K562 (cell line): ENCODE measurements around the gene FAM89B. TPM values are rescaled to one million over a fixed set of nuclear protein-coding genes. Genes with fewer than 3 reads are reported as not detected.

Experiments
- BRF2 ChIP-seq: IDR thresholded peaks from 3 replicates; pipeline ENCODE4 v1.6.1; 2011; ENCODE audit warnings: borderline replicate concordance, mild to moderate bottlenecking; ENCODE audit not compliant: insufficient read length, insufficient read depth
- CCNT2 ChIP-seq: IDR thresholded peaks from 2 replicates; pipeline ENCODE4 v1.6.1; 2011; ENCODE audit warnings: borderline replicate concordance, low read depth, mild to moderate bottlenecking, moderate library complexity, mixed read lengths, low read length; ENCODE audit not compliant: insufficient read length; ENCODE audit errors: extremely low read depth
- CHD2 ChIP-seq: IDR thresholded peaks from 2 replicates; pipeline ENCODE4 v1.6.1; 2011; ENCODE audit warnings: low read depth, low read length
- CREB3 ChIP-seq: fragments of 450-650 bp; conservative IDR thresholded peaks from 2 replicates; pipeline ENCODE4 v1.6.1; 2016; ENCODE audit warnings: missing genetic modification characterization, low read depth, mild to moderate bottlenecking, missing compliant biosample characterization, moderate library complexity
- ETV6 ChIP-seq, 3 experiments: fragments of 150-350 bp in 1 of 3; sonication (generic) in 1 of 3; formaldehyde crosslinking in 1 of 3; IDR thresholded peaks; 2 replicates each; pipeline versions ENCODE4 v1.6.1 to v1.8.0; 2014 to 2022; ENCODE audit warnings: borderline replicate concordance in 2 of 3, low read depth in 2 of 3, antibody characterized with exemption in 1 of 3, low read length in 1 of 3, mild to moderate bottlenecking in 1 of 3, missing genetic modification reagents in 1 of 3
- FIP1L1 ChIP-seq: fragments of 200-400 bp; formaldehyde crosslinking; IDR thresholded peaks from 2 replicates; pipeline ENCODE4 v1.6.1; 2018; ENCODE audit warnings: mild to moderate bottlenecking, low read depth, low read length; ENCODE audit not compliant: poor library complexity, severe bottlenecking
- FOXA3 ChIP-seq, 2 experiments: fragments of 450-650 bp in 1 of 2; sonication (generic) in 1 of 2; formaldehyde crosslinking; IDR thresholded peaks in 1 of 2; conservative IDR thresholded peaks in 1 of 2; 2 replicates each; pipeline versions ENCODE4 v1.4.0 to v1.8.0; 2020 to 2022; ENCODE audit warnings: mild to moderate bottlenecking in 2 of 2, missing genetic modification reagents in 1 of 2
- GATAD2A ChIP-seq: fragments of 450-650 bp; IDR thresholded peaks from 2 replicates; pipeline ENCODE4 v1.6.1; 2017
- MAFK ChIP-seq: IDR thresholded peaks from 2 replicates; pipeline ENCODE4 v1.6.1; 2011; ENCODE audit warnings: low read length, improper control_type of control experiment
- NBN ChIP-seq: fragments of 450-650 bp; IDR thresholded peaks from 2 replicates; pipeline ENCODE4 v1.6.1; 2016; ENCODE audit warnings: low read depth, mild to moderate bottlenecking
- NFIC ChIP-seq: fragments of 450-650 bp; IDR thresholded peaks from 2 replicates; pipeline ENCODE4 v1.6.1; 2017; ENCODE audit warnings: mild to moderate bottlenecking, inconsistent platforms
- NR2C2 ChIP-seq, 2 experiments: fragments of 200-800 bp in 1 of 2; sonication (Bioruptor generic) in 1 of 2; sonication (generic) in 1 of 2; formaldehyde crosslinking in 1 of 2; IDR thresholded peaks; 2 replicates each; pipeline versions ENCODE4 v1.6.1 to v1.8.0; 2016 to 2022; ENCODE audit warnings: mild to moderate bottlenecking in 1 of 2, missing compliant biosample characterization in 1 of 2, missing genetic modification characterization in 1 of 2, missing genetic modification reagents in 1 of 2
- TCF3 ChIP-seq: sonication (generic); formaldehyde crosslinking; IDR thresholded peaks from 2 replicates; pipeline ENCODE4 v1.4.0; 2020; ENCODE audit warnings: mild to moderate bottlenecking, missing genetic modification reagents
- TEAD4 ChIP-seq, 2 experiments: sonication (generic) in 1 of 2; formaldehyde crosslinking in 1 of 2; IDR thresholded peaks; 2 replicates each; pipeline versions ENCODE4 v1.6.1 to v1.8.0; 2012 to 2022; ENCODE audit warnings: borderline replicate concordance in 1 of 2, inconsistent platforms in 1 of 2, low read length in 1 of 2, mild to moderate bottlenecking in 1 of 2, missing genetic modification reagents in 1 of 2
- THAP7 ChIP-seq: fragments of 250-450 bp; sonication (Bioruptor Pico); IDR thresholded peaks from 2 replicates; pipeline ENCODE4 v1.5.0; 2021
- ZBTB7A ChIP-seq: IDR thresholded peaks from 2 replicates; pipeline ENCODE4 v1.6.1; 2011; ENCODE audit warnings: low read depth, mild to moderate bottlenecking, low read length, moderate library complexity, borderline replicate concordance; ENCODE audit not compliant: control insufficient read depth
- ZC3H8 ChIP-seq: fragments of 450-650 bp; IDR thresholded peaks from 2 replicates; pipeline ENCODE4 v1.6.1; 2017
- ZNF121 ChIP-seq: sonication (generic); formaldehyde crosslinking; conservative IDR thresholded peaks from 2 replicates; pipeline ENCODE4 v1.8.0; 2022; ENCODE audit warnings: missing genetic modification reagents
- ZNF274 ChIP-seq: IDR thresholded peaks from 2 replicates; pipeline ENCODE4 v1.6.1; 2011; ENCODE audit warnings: low read depth, mild to moderate bottlenecking, low read length, moderate library complexity, borderline replicate concordance
- polyA plus RNA-seq, 8 experiments: library from polyadenylated mRNA; depleted of rRNA in 4 of 8; stranded (reverse) in 5 of 8; unstranded in 3 of 8; fragments of >200 nt; fragmentation: Nextera tagmentation in 2 of 8; fragmentation: Illumina TruSeq in 1 of 8; extraction: Ambion mirVana in 2 of 8; extraction: Trizol in 1 of 8; gene quantifications; 2 replicates each; pipeline versions ENCODE4 v1.2.1 to v1.2.3, GENCODE V29; 2011 to 2014; ENCODE audit warnings: inconsistent platforms in 1 of 8, missing spikeins in 1 of 8
- total RNA-seq, 7 experiments: library from RNA; depleted of rRNA in 6 of 7; stranded (reverse); fragments of >200 nt in 6 of 7; fragmentation: Illumina TruSeq in 2 of 7; extraction: Trizol in 2 of 7; gene quantifications; 2 replicates each; pipeline versions ENCODE4 v1.2.1 to v1.2.3, GENCODE V29; 2011 to 2021; ENCODE audit warnings: low replicate concordance in 1 of 7

Gene FAM89B
- total and polyA plus RNA-seq, 9 of the 15 experiments (the other 6 are each of a cell fraction or from before 2014, with no cell fraction given), result 0.32 to 27.6 (median 11.9) TPM

GRCh38 chr11:65558002-65558929 is 14.1 kb upstream of the FAM89B start, which contains the start of gene LTBP3 (continued):
- TF ChIP-seq ETV6 (IDR thresholded peaks at IDR 0.05; ENCODE audit: borderline replicate concordance in 1 of 2, low read depth in 2 of 2, low read length in 1 of 2) (no peak), ETV6 (CRISPR knock-in tag; IDR thresholded peaks at IDR 0.05; ENCODE audit: borderline replicate concordance) (no peak), FOXA3 (CRISPR knock-in tag; conservative IDR thresholded peaks at IDR 0.05 in 1 of 2, IDR thresholded peaks at IDR 0.05 in 1 of 2) (no peak), TCF3 (peak; percentile 36; the same call in 1 of the 2 replicates), ZNF274 (no peak), BRF2 (no peak), CCNT2 (peak; percentile 69), FIP1L1 (peak; percentile 13), CREB3 (no peak), ZC3H8 (no peak), CHD2 (peak; percentile 11; the same call in 1 of the 2 replicates), NR2C2 (CRISPR knock-in tag; IDR thresholded peaks at IDR 0.05) (no peak), NR2C2 (tag; IDR thresholded peaks at IDR 0.05) (peak; percentile 47), TEAD4 (IDR thresholded peaks at IDR 0.05; ENCODE audit: low read length) (peak; percentile 38; the same call in 1 of the 2 replicates), TEAD4 (CRISPR knock-in tag; IDR thresholded peaks at IDR 0.05; ENCODE audit: borderline replicate concordance) (no peak), GATAD2A (0 out of 2 replicates have a peak, but pooled peaks have one; percentile 24), ZBTB7A (peak; percentile 62; the same call in 1 of the 2 replicates), ZNF121 (no peak), NFIC (peak; percentile 93), NBN (no peak), THAP7 (CRISPR knock-in tag) (no peak), MAFK (no peak)
